Endodermal cell (in vitro differentiated cells): Measurements from ENCODE around the gene THSD7B. TPM values are rescaled to one million over a fixed set of nuclear protein-coding genes. Genes with fewer than 3 reads are reported as not detected.

ENCODE experiments used
- DNase-seq: peaks from one replicate; pipeline ENCODE4 v3.0.0-alpha.2; 2017
- H3K27ac ChIP-seq: 2 replicates; pipeline ENCODE4 v1.5.1; 2013; ENCODE audit warnings: mild to moderate bottlenecking, low read depth, low read length, moderate library complexity
- H3K27me3 ChIP-seq: 2 replicates; pipeline ENCODE4 v1.6.1; 2013; ENCODE audit warnings: mild to moderate bottlenecking, low read length, moderate library complexity; ENCODE audit not compliant: insufficient read depth, control insufficient read depth, poor library complexity, severe bottlenecking
- H3K36me3 ChIP-seq: 2 replicates; pipeline ENCODE4 v1.7.0; 2013; ENCODE audit warnings: mild to moderate bottlenecking, low read length, moderate library complexity; ENCODE audit not compliant: control insufficient read depth, insufficient read depth
- H3K4me1 ChIP-seq: one replicate; pipeline ENCODE4 v1.7.0; 2013; ENCODE audit warnings: low read length; ENCODE audit not compliant: control insufficient read depth, insufficient read depth
- H3K4me3 ChIP-seq: 2 replicates; pipeline ENCODE4 v1.5.1; 2013; ENCODE audit warnings: mild to moderate bottlenecking, low read length, moderate library complexity
- H3K9ac ChIP-seq: 2 replicates; pipeline ENCODE4 v1.6.1; 2013; ENCODE audit warnings: mild to moderate bottlenecking, low read length, moderate library complexity; ENCODE audit not compliant: poor library complexity, severe bottlenecking; ENCODE audit errors: extremely low read depth
- H3K9me3 ChIP-seq: 2 replicates; pipeline ENCODE4 v1.6.1; 2013; ENCODE audit warnings: mild to moderate bottlenecking, low read length, moderate library complexity; ENCODE audit not compliant: control insufficient read depth
- H3K27ac Mint-ChIP-seq: 2 replicates; pipeline ENCODE4 v1.8.0; 2020; ENCODE audit warnings: mixed read lengths
- H3K27me3 Mint-ChIP-seq: 2 replicates; pipeline ENCODE4 v1.8.0; 2021; ENCODE audit warnings: mild to moderate bottlenecking, mixed read lengths; ENCODE audit not compliant: insufficient read depth
- H3K36me3 Mint-ChIP-seq: 2 replicates; pipeline ENCODE4 v1.8.0; 2020; ENCODE audit warnings: low read depth, mixed read lengths
- H3K4me1 Mint-ChIP-seq: 2 replicates; pipeline ENCODE4 v1.8.0; 2020; ENCODE audit warnings: mixed read lengths
- H3K4me3 Mint-ChIP-seq: 2 replicates; pipeline ENCODE4 v1.8.0; 2020; ENCODE audit warnings: mild to moderate bottlenecking, moderate library complexity, mixed read lengths
- H3K9me3 Mint-ChIP-seq: 2 replicates; pipeline ENCODE4 v1.8.0; 2020; ENCODE audit warnings: mild to moderate bottlenecking, mixed read lengths
- CTCF ChIP-seq: fragments of 200-600 bp; sonication (generic); conservative IDR thresholded peaks from 2 replicates; pipeline ENCODE4 v1.5.0; 2021; ENCODE audit warnings: antibody characterized with exemption, mild to moderate bottlenecking
- WGBS, 2 experiments: methylation state at CpG; one replicate each; pipeline versions ENCODE4 v1.1.5 to v1.1.7; 2013; ENCODE audit warnings: missing lambda C conversion rate in 2 of 2, mixed read lengths in 1 of 2; ENCODE audit not compliant: insufficient coverage in 1 of 2, insufficient read length in 1 of 2; 5-methylcytosine and 5-hydroxymethylcytosine counted together
- total RNA-seq, 2 donors: library from RNA; stranded (reverse); fragmentation: NEBNext Ultra II Directional in 1 of 2; extraction: Animal tissue kit (Norgen Biotek cat#: 25700) in 1 of 2; gene quantifications; 2 replicates in 1 of 2; 3 replicates in 1 of 2; pipeline ENCODE4 v1.2.1, GENCODE V29; 2021

The THSD7B gene
- total RNA-seq, 2 donors from 2014 or later: 1.8 to 2.6 TPM

GRCh38 chr2:137677466-137677865 is 912.1 kb downstream of the THSD7B start:
- no peaks in the 10 kb centered on the region for H3K36me3 ChIP-seq
- Mint-ChIP-seq H3K36me3 (no peaks in the 10 kb centered on the region), H3K27me3 (peaks cover 15% of the 10 kb centered on the region), H3K27ac (no peak overlapping the region), H3K9me3 (no peaks in the 10 kb centered on the region), H3K4me1 (peaks cover 17% of the 10 kb centered on the region), H3K4me3 (no peak overlapping the region)
- H3K9me3 ChIP-seq: no peaks in the 10 kb centered on the region
- WGBS, 2 experiments: no CpG with 5 or more reads among the region's 1 CpG
- H3K27me3 ChIP-seq: peaks cover 32% of the 10 kb centered on the region
- no peak for DNase-seq
- no peak overlapping the region for H3K4me3 ChIP-seq
- peak; percentile 56 for TF ChIP-seq CTCF
- H3K27ac ChIP-seq: no peak overlapping the region
- peaks cover 3% of the 10 kb centered on the region for H3K4me1 ChIP-seq
- no peak overlapping the region for H3K9ac ChIP-seq

DNA sequence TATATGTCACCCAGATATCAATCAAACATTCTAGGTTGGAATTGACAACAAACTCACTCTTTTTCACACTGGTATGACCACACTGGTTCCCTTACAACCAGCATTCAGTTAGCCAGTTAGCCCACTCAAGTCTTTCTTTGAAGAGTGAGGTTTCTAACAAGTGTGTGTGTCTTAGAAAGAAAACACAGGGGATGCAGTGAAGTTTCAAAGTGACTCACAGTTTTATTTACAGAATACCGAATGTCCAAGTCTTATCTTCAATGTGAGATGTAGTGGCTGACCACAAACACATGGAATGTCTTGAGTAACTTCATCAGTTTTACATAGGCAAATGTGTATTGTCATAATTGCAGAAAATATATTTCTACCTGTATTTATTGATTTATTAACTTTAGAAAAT is 924.2 kb downstream of the THSD7B start:
- H3K9me3 ChIP-seq: peaks cover 5% of the 10 kb centered on the region

DNA sequence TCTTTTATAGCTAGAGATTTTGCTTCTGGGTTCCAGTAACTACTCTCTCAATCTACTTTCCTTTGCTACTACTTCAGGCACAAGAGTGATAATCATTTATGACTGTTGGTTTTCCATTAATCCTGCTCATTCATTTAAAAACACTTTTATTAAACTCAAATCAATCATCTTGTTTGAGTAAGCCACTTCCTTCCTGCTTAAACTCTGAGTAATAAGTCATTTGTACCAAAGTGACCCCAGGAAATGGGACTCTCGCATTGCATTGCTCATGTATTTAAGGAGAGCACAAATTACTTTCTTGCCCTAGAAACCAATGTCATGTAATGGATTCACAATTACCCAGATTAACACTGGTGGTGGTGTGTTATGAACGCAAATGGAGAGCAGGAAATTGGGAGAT is 928.2 kb downstream of the THSD7B start:
- H3K9ac ChIP-seq: no peak overlapping the region
- H3K9me3 Mint-ChIP-seq: no peaks in the 10 kb centered on the region
- DNase-seq: no peak
- H3K36me3 Mint-ChIP-seq: no peaks in the 10 kb centered on the region
- H3K9me3 ChIP-seq: peaks cover 7% of the 10 kb centered on the region
- H3K36me3 ChIP-seq: no peaks in the 10 kb centered on the region
- H3K27ac Mint-ChIP-seq: no peak overlapping the region
- H3K27me3 Mint-ChIP-seq: no peaks in the 10 kb centered on the region
- H3K4me1 ChIP-seq: no peaks in the 10 kb centered on the region
- no peak overlapping the region for H3K4me3 Mint-ChIP-seq
- no peak for TF ChIP-seq CTCF
- H3K27me3 ChIP-seq: no peaks in the 10 kb centered on the region
- peaks cover 2% of the 10 kb centered on the region for H3K4me1 Mint-ChIP-seq
- no peak overlapping the region for H3K27ac ChIP-seq
- H3K4me3 ChIP-seq: no peak overlapping the region
- WGBS, 2 experiments: 48 to 50% methylated on average over 2 of the region's 2 CpGs

More for the DNA sequence above, 924.2 kb downstream of the THSD7B start:
- Mint-ChIP-seq H3K27me3 (no peaks in the 10 kb centered on the region), H3K4me1 (peaks cover 37% of the 10 kb centered on the region), H3K27ac (no peak overlapping the region), H3K36me3 (no peaks in the 10 kb centered on the region), H3K9me3 (no peaks in the 10 kb centered on the region), H3K4me3 (no peak overlapping the region)
- Histone ChIP-seq H3K4me3 (no peak overlapping the region), H3K9ac (no peak overlapping the region), H3K36me3 (no peaks in the 10 kb centered on the region), H3K27ac (no peak overlapping the region), H3K27me3 (no peaks in the 10 kb centered on the region), H3K4me1 (no peaks in the 10 kb centered on the region)
- TF ChIP-seq CTCF: no peak
- 97% methylated on average over 1 of the region's 1 CpG; no CpG with 5 or more reads in 1 of the 2 experiments for WGBS, 2 experiments
- DNase-seq: no peak
